Measurements from ENCODE around the gene ZFPM1.

Gene ZFPM1

DNA sequence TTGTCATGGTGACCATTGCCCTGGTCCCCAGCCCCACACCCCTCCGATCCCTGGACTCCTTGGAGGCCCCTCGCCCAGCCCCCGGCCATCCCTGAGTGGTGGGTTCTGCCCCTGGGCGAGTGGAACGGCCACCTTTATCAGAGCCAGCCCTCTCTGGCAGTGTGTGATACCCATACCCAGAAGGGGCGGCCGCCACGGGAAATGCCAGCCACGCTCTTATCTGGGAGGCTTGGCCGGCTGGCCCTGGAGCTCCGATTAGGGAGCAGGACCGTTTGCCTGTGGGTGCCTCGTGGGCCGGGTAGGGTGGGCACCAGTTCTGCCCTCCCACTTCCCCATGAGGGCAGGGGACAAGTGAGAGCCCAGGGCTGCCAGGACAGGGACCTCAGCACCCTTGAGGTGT lies 58.8 kb downstream of the ZFPM1 start:
- Histone ChIP-seq H3K27ac (ENCODE audit: low read depth, low read length) (no peak overlapping the region), H3F3A (ENCODE audit: insufficient read depth) (no peaks in the 10 kb centered on the region), H3K9me2 (replicated peaks; ENCODE audit: insufficient read depth, low read length) (no peaks in the 10 kb centered on the region), H3K9me3 (ENCODE audit: insufficient read depth, low read length) (no peaks in the 10 kb centered on the region), H4K20me1 (ENCODE audit: low read depth, low read length) (no peaks in the 10 kb centered on the region), H3K27me3 (ENCODE audit: low read length) (no peaks in the 10 kb centered on the region), H2AFZ (ENCODE audit: low read depth, low read length, severe bottlenecking) (no peak overlapping the region), H3K4me2 (ENCODE audit: low read depth, low read length, poor library complexity, severe bottlenecking) (no peak overlapping the region), H3K4me3 (ENCODE audit: insufficient read depth, low read length, poor library complexity, severe bottlenecking) (no peak overlapping the region), H3K36me3 (ENCODE audit: low read length) (no peaks in the 10 kb centered on the region), H3K9ac (ENCODE audit: low read length) (no peak overlapping the region), H3K79me2 (ENCODE audit: insufficient read depth, low read length) (no peaks in the 10 kb centered on the region)
- TF ChIP-seq, protein P1, sequence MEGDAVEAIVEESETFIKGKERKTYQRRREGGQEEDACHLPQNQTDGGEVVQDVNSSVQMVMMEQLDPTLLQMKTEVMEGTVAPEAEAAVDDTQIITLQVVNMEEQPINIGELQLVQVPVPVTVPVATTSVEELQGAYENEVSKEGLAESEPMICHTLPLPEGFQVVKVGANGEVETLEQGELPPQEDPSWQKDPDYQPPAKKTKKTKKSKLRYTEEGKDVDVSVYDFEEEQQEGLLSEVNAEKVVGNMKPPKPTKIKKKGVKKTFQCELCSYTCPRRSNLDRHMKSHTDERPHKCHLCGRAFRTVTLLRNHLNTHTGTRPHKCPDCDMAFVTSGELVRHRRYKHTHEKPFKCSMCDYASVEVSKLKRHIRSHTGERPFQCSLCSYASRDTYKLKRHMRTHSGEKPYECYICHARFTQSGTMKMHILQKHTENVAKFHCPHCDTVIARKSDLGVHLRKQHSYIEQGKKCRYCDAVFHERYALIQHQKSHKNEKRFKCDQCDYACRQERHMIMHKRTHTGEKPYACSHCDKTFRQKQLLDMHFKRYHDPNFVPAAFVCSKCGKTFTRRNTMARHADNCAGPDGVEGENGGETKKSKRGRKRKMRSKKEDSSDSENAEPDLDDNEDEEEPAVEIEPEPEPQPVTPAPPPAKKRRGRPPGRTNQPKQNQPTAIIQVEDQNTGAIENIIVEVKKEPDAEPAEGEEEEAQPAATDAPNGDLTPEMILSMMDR (IDR thresholded peaks at IDR 0.05; ENCODE audit: insufficient read depth, low read length, poor library complexity, severe bottlenecking), result no peak
- TF ChIP-seq EZH2phosphoT487 (conservative IDR thresholded peaks at IDR 0.05; ENCODE audit: low read length), result no peak

DNA sequence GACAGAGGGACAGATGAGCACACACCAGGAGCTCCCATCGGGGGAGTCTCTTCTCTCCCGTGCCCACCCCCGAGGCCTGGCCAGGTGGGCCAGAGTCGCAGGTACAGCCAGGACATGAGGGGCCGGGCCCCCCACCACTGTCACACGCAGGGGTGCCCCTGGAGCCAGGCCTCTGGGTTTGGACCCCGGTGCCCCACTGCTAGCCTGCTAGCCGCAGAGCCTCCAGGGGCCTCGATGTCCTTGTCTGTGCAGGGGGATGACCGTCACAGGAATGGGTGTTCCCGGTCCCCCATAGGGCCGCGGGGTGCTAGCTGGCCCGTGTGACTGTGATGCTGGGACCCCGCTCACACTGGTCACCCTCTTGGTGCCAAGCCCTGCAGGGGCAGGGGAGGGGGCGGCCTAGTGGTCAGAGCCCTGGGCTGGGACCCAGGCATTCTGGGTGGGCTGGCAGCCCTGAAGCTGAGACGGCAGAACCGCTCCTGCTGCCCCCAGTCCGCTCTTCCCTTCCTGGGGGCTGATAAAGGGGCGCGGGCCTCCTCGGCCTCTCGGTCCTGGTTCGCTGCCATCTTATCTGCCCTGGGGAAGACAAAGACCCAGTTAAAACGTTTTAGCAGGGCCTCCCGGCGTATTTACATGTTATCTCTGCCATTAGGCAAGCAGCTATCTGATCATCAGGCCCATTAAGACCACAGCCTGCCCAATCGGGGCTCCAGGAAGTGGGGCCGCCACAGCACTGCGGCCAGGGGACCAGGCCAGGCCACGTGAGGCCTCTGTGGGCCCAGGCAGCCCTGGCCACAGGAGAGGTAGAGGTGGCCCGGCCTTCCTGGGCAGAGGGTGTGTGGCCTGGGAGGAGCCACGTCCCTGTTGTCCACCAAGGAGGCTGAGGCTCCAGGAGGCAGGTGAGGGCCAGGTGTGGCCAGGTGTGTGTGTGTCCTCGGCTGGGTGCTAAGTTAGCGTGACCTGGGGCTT lies 59.9 kb downstream of the ZFPM1 start:
- Histone ChIP-seq H2AFZ (ENCODE audit: low read depth, low read length, severe bottlenecking) (no peak overlapping the region), H3K9me2 (replicated peaks; ENCODE audit: insufficient read depth, low read length) (no peaks in the 10 kb centered on the region), H3K79me2 (ENCODE audit: insufficient read depth, low read length) (no peaks in the 10 kb centered on the region), H3K9ac (ENCODE audit: low read length) (no peak overlapping the region), H3K36me3 (ENCODE audit: low read length) (no peaks in the 10 kb centered on the region), H3K27ac (ENCODE audit: low read depth, low read length) (no peak overlapping the region), H3F3A (ENCODE audit: insufficient read depth) (no peaks in the 10 kb centered on the region), H3K27me3 (ENCODE audit: low read length) (no peaks in the 10 kb centered on the region), H4K20me1 (ENCODE audit: low read depth, low read length) (no peaks in the 10 kb centered on the region), H3K4me3 (ENCODE audit: insufficient read depth, low read length, poor library complexity, severe bottlenecking) (no peak overlapping the region), H3K9me3 (ENCODE audit: insufficient read depth, low read length) (no peaks in the 10 kb centered on the region), H3K4me2 (ENCODE audit: low read depth, low read length, poor library complexity, severe bottlenecking) (no peak overlapping the region)
- no peak for TF ChIP-seq EZH2phosphoT487 (conservative IDR thresholded peaks at IDR 0.05; ENCODE audit: low read length)
- TF ChIP-seq, protein P1 (IDR thresholded peaks at IDR 0.05; ENCODE audit: insufficient read depth, low read length, poor library complexity, severe bottlenecking), result no peak

DNA sequence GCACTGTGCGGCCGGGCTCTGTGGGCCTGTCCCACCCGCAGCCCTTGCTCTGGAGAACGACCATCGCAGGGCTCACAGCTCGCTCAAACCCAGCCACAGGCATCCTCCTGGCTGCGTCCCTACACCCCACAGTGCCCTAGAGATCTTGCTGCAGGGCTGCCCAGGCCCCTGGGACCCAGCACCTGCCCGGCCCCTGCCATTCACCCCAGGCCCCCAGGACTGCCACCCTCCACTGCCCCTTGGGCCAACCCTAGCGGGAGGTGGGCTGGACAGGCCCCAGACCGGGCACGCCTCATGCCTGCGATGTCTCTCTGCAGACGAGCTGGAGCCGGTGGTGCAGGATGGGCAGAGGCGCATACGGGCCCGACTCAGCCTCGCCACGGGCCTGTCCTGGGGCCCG lies 61.0 kb downstream of the ZFPM1 start:
- Histone ChIP-seq H4K20me1 (ENCODE audit: low read depth, low read length) (no peaks in the 10 kb centered on the region), H3K4me2 (ENCODE audit: low read depth, low read length, poor library complexity, severe bottlenecking) (no peak overlapping the region), H2AFZ (ENCODE audit: low read depth, low read length, severe bottlenecking) (no peak overlapping the region), H3K27me3 (ENCODE audit: low read length) (no peaks in the 10 kb centered on the region), H3K9me3 (ENCODE audit: insufficient read depth, low read length) (no peaks in the 10 kb centered on the region), H3K27ac (ENCODE audit: low read depth, low read length) (no peak overlapping the region), H3K36me3 (ENCODE audit: low read length) (no peaks in the 10 kb centered on the region), H3K4me3 (ENCODE audit: insufficient read depth, low read length, poor library complexity, severe bottlenecking) (no peak overlapping the region), H3K9ac (ENCODE audit: low read length) (no peak overlapping the region), H3K9me2 (replicated peaks; ENCODE audit: insufficient read depth, low read length) (no peaks in the 10 kb centered on the region), H3F3A (ENCODE audit: insufficient read depth) (no peaks in the 10 kb centered on the region), H3K79me2 (ENCODE audit: insufficient read depth, low read length) (no peaks in the 10 kb centered on the region)
- TF ChIP-seq, protein P1 (IDR thresholded peaks at IDR 0.05; ENCODE audit: insufficient read depth, low read length, poor library complexity, severe bottlenecking), result no peak
- TF ChIP-seq EZH2phosphoT487 (conservative IDR thresholded peaks at IDR 0.05; ENCODE audit: low read length), result no peak

Measured in SU-DHL-6 (cell line).